Tibial nerve (tissue), 4 donors: ENCODE results near the gene GADD45G. TPM values are rescaled to one million over a fixed set of nuclear protein-coding genes. Genes with fewer than 3 reads are reported as not detected.
A peak's percentile ranks its signal among the peaks of the same experiment; 100 is the strongest.

ENCODE experiments used
- DNase-seq, 2 donors: peaks; one replicate each; pipeline ENCODE4 v3.0.0-alpha.2; 2019; ENCODE audit warnings: low spot score in 2 of 2
- H3K27ac ChIP-seq, 4 donors: fragments of 200-600 bp; sonication (generic) in 3 of 4; one replicate each; pipeline ENCODE4 v1.5.1; 2017 to 2019; ENCODE audit warnings: mild to moderate bottlenecking in 1 of 4
- H3K27me3 ChIP-seq, 2 donors: fragments of 200-600 bp; sonication (generic) in 1 of 2; one replicate each; pipeline versions ENCODE4 v1.5.1 to v1.6.0; 2017 to 2019
- H3K36me3 ChIP-seq, 3 donors: fragments of 200-600 bp; sonication (generic); one replicate each; pipeline ENCODE4 v1.5.1; 2018 to 2019
- H3K4me1 ChIP-seq, 4 donors: fragments of 200-600 bp; sonication (generic) in 3 of 4; one replicate each; pipeline ENCODE4 v1.5.1; 2017 to 2019
- H3K4me3 ChIP-seq, 4 donors: fragments of 200-600 bp; sonication (generic) in 3 of 4; one replicate each; pipeline ENCODE4 v1.5.1; 2017 to 2019; ENCODE audit warnings: mild to moderate bottlenecking in 1 of 4, moderate library complexity in 1 of 4
- H3K9me3 ChIP-seq, 4 donors: fragments of 200-600 bp; sonication (generic) in 3 of 4; one replicate each; pipeline ENCODE4 v1.5.1; 2017 to 2019
- EP300 ChIP-seq, 2 donors: sonication (generic); formaldehyde crosslinking; IDR thresholded peaks; one replicate each; pipeline ENCODE4 v1.6.1; 2017; ENCODE audit warnings: antibody characterized with exemption in 2 of 2, mild to moderate bottlenecking in 1 of 2
- POLR2A ChIP-seq, 2 donors: fragments of 450-650 bp; IDR thresholded peaks; one replicate each; pipeline ENCODE4 v1.6.1; 2017; ENCODE audit warnings: antibody characterized with exemption in 2 of 2, mild to moderate bottlenecking in 2 of 2, moderate library complexity in 2 of 2
- WGBS, 2 donors: methylation state at CpG; one replicate each; pipeline ENCODE4 v1.1.5; 2018; 5-methylcytosine and 5-hydroxymethylcytosine counted together
- total RNA-seq, 4 donors: library from RNA; depleted of rRNA; stranded (reverse); fragments of >200 nt; gene quantifications; one replicate each; pipeline ENCODE4 v1.1.0, GENCODE V29; 2016
- TF ChIP-seq, protein P1 (sequence below), 5 experiments: fragments of 200-600 bp in 3 of 5; fragments of 450-650 bp in 2 of 5; sonication (generic) in 3 of 5; IDR thresholded peaks; one replicate each; pipeline ENCODE4 v1.5.1; 2016 to 2019; ENCODE audit warnings: antibody characterized with exemption in 5 of 5, mild to moderate bottlenecking in 3 of 5, moderate library complexity in 2 of 5

Gene GADD45G
- total RNA-seq, 4 donors from 2014 or later, result 5.7 to 45.8 (median 26.8) TPM

DNA sequence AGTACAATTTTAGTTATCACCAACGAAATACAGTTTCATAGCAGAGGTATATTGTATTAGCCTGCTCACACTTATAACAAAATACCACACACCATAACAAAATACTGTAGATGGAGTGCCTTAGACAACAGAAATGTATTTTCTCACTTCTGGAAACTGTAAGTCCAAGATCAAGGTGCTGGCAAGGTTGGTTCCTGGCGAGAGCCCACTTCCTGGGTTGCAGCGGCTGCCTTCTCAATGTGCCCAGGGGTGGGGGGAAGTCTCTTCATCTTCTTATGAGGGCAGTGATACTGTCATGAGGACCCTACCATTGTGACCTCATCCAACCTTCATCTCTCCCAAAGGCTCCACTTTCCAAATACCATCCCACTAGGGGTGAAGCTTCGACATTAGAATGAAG lies 30.5 kb upstream of the GADD45G start:
- no peak overlapping the region for H3K27ac ChIP-seq
- H3K4me1 ChIP-seq, result no peaks in the 10 kb centered on the region
- H3K27me3 ChIP-seq, result peaks cover 0 to 4% of the 10 kb centered on the region in 2 donors
- H3K4me3 ChIP-seq, result no peak overlapping the region
- TF ChIP-seq EP300 (IDR thresholded peaks at IDR 0.05), result no peak
- TF ChIP-seq, protein P1, sequence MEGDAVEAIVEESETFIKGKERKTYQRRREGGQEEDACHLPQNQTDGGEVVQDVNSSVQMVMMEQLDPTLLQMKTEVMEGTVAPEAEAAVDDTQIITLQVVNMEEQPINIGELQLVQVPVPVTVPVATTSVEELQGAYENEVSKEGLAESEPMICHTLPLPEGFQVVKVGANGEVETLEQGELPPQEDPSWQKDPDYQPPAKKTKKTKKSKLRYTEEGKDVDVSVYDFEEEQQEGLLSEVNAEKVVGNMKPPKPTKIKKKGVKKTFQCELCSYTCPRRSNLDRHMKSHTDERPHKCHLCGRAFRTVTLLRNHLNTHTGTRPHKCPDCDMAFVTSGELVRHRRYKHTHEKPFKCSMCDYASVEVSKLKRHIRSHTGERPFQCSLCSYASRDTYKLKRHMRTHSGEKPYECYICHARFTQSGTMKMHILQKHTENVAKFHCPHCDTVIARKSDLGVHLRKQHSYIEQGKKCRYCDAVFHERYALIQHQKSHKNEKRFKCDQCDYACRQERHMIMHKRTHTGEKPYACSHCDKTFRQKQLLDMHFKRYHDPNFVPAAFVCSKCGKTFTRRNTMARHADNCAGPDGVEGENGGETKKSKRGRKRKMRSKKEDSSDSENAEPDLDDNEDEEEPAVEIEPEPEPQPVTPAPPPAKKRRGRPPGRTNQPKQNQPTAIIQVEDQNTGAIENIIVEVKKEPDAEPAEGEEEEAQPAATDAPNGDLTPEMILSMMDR (IDR thresholded peaks at IDR 0.05), result no peak
- 54 to 78% methylated on average over 4 of the region's 4 CpGs for WGBS, 2 donors
- DNase-seq, result no peak
- peaks cover 0 to 4% (median 0%) of the 10 kb centered on the region in 4 donors for H3K9me3 ChIP-seq
- no peaks in the 10 kb centered on the region for H3K36me3 ChIP-seq

DNA sequence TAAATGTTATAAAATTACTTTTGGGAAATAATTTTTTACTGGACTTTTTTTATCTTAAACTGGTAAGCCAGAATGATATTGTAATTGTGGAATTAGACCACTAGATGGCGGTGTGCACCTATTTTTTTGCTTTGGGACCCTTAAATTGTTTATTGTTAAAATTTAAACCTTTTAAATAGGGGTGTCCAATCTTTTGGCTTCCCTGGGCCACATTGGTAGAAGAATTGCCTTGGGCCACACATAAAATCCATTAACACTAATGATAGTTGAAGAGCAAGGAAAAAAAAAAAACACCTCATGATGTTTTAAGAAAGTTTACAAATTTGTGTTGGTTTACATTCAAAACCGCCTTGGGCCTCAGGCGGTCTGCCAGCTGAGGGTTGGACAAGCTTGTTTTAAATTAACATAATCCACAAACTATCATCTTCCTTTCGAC lies 28.4 kb upstream of the GADD45G start:
- Histone ChIP-seq H3K27me3 (peaks cover 0 to 4% of the 10 kb centered on the region in 2 donors), H3K9me3 (peaks cover 0 to 4% (median 0%) of the 10 kb centered on the region in 4 donors), H3K4me3 (no peak overlapping the region), H3K4me1 (no peaks in the 10 kb centered on the region), H3K36me3 (no peaks in the 10 kb centered on the region), H3K27ac (no peak overlapping the region)
- WGBS, 2 donors, result 33 to 44% methylated on average over 4 of the region's 4 CpGs
- no peak for DNase-seq
- no peak for TF ChIP-seq POLR2A (IDR thresholded peaks at IDR 0.05)
- TF ChIP-seq, protein P1 (IDR thresholded peaks at IDR 0.05), result peak; percentile 57 to 78 (median 67)

DNA sequence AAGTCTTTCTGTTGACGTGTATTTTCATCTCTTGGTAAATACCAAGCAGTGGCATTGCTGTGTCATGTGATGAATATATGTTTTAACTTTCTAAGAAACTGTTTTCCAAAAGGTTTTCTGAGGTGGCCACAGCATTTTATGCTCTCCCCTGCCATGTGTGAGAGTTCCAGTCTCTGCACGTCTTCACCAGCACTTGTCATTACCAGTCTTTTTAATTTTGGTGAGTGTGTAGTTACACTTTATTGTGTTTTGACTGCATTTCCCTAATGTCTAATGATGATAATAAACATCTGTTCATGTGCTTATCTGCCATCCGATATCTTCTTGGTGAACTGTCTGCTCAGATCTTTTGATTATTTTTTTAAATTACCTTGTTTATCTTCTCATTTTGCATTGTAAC lies 27.4 kb upstream of the GADD45G start:
- Histone ChIP-seq H3K27ac (no peak overlapping the region), H3K36me3 (no peaks in the 10 kb centered on the region), H3K27me3 (peaks cover 0 to 4% of the 10 kb centered on the region in 2 donors), H3K4me1 (no peaks in the 10 kb centered on the region), H3K9me3 (peaks cover 0 to 4% (median 0%) of the 10 kb centered on the region in 4 donors), H3K4me3 (no peak overlapping the region)
- WGBS, 2 donors, result 84 to 90% methylated on average over 3 of the region's 3 CpGs
- no peak for DNase-seq
- no peak for TF ChIP-seq POLR2A (IDR thresholded peaks at IDR 0.05)
- TF ChIP-seq, protein P1 (IDR thresholded peaks at IDR 0.05), result no peak
- TF ChIP-seq EP300 (IDR thresholded peaks at IDR 0.05), result no peak

DNA sequence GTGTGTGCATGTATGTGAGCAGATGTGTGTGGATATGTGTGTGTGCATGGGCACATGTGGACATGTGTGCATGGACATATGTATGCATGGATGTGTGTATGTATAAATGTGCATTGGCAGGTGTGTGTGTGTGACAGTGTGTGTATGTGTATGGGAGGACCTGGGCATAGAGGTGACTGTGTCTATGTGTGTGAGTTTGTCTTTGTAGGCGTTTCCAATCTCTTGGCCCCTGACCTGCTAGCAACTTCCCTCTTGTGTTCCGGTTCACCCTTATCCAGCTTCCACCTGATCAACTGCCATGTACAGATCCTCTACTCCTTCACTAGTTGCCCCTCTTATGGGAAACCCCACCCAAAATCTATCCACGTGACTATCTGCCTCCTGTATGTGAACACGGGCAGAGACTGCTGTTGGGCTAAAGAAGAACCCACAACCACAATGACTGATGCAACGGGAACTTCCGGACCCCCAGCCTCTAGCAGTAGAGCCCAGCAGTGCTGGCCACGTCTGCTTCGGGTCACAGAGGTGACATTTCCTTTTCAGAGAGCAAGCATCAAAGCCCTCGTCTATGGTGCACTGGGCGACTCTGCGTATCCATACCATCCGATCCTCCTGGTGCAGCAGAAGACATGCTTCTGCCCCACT lies 24.9 kb upstream of the GADD45G start:
- H3K27me3 ChIP-seq, result no peaks in the 10 kb centered on the region
- no peaks in the 10 kb centered on the region for H3K36me3 ChIP-seq
- no peak overlapping the region for H3K4me3 ChIP-seq
- no peak overlapping the region for H3K27ac ChIP-seq
- DNase-seq, result no peak
- 78 to 83% methylated on average over 12 of the region's 12 CpGs for WGBS, 2 donors
- no peaks in the 10 kb centered on the region for H3K4me1 ChIP-seq
- H3K9me3 ChIP-seq, result peaks cover 0 to 18% (median 0%) of the 10 kb centered on the region in 4 donors
- TF ChIP-seq EP300 (IDR thresholded peaks at IDR 0.05) (no peak), POLR2A (IDR thresholded peaks at IDR 0.05) (no peak)
- TF ChIP-seq, protein P1 (IDR thresholded peaks at IDR 0.05), result no peak

DNA sequence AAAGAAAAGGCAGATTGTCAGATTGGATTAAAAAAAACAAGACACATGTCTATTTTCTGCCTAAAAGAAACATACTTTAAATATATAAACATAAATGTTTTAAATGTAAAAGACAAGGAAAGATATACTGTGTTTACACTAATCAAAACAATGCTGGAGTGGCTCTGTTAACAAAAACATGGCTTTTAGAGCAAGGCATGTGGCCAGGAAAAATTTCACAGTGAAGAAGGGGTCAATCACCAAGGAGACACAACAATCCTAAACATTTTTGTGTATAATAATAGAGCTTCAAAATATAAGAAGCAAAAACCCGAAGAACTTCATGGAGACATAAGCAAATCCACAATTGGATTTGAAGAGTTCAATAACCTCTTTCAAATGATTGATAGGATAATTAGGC lies 18.5 kb upstream of the GADD45G start:
- H3K4me1 ChIP-seq, result no peaks in the 10 kb centered on the region
- WGBS, 2 donors, result 37 to 38% methylated on average over 1 of the region's 1 CpG
- H3K27ac ChIP-seq, result no peak overlapping the region
- TF ChIP-seq, protein P1 (IDR thresholded peaks at IDR 0.05), result no peak
- TF ChIP-seq EP300 (IDR thresholded peaks at IDR 0.05), result no peak
- TF ChIP-seq POLR2A (IDR thresholded peaks at IDR 0.05), result no peak
- no peaks in the 10 kb centered on the region for H3K36me3 ChIP-seq
- peaks cover 0 to 14% (median 0%) of the 10 kb centered on the region in 4 donors for H3K9me3 ChIP-seq
- no peak for DNase-seq
- H3K4me3 ChIP-seq, result no peak overlapping the region
- no peaks in the 10 kb centered on the region for H3K27me3 ChIP-seq
